NB4 (cell line): ENCODE measurements around the gene TSEN2.

Source experiments
- DNase-seq: peaks from one replicate; pipeline ENCODE4 v3.0.0; 2010; ENCODE audit warnings: low read depth
- H3K4me3 ChIP-seq: one replicate; pipeline ENCODE4 v1.5.1; 2011; ENCODE audit warnings: mild to moderate bottlenecking, low read depth, low read length, moderate library complexity
- CTCF ChIP-seq: IDR thresholded peaks from one replicate; pipeline ENCODE4 v1.5.1; 2012; ENCODE audit warnings: low read depth, low read length
- MAX ChIP-seq: IDR thresholded peaks from 2 replicates; pipeline ENCODE4 v1.6.1; 2011; ENCODE audit warnings: low read depth, low read length
- MYC ChIP-seq: IDR thresholded peaks from 2 replicates; pipeline ENCODE4 v1.6.1; 2011; ENCODE audit warnings: low read depth, low read length
- POLR2A ChIP-seq: IDR thresholded peaks from 2 replicates; pipeline ENCODE4 v1.6.1; 2011; ENCODE audit warnings: mild to moderate bottlenecking; ENCODE audit not compliant: insufficient read length; ENCODE audit errors: extremely low read depth

Gene TSEN2

GRCh38 chr3:12484198-12484982 lies at the start of gene TSEN2:
Gene TSEN2, plus strand, starts transcription at chr3:12484480. Its CDS starts 5,321 bp downstream, at chr3:12489801.
- peak; percentile 96 for DNase-seq
- H3K4me3 ChIP-seq, result peak within 1 kb of the TSS; percentile 96
- TF ChIP-seq POLR2A (peak; percentile 93), MYC (peak; percentile 84), MAX (peak; percentile 86; the same call in 1 of the 2 replicates), CTCF (no peak)

GRCh38 chr3:12436514-12437220 lies 47.6 kb upstream of the TSEN2 start:
- no peak overlapping the region for H3K4me3 ChIP-seq
- no peak for DNase-seq
- no peak for TF ChIP-seq MAX
- no peak for TF ChIP-seq MYC
- TF ChIP-seq POLR2A, result no peak
- TF ChIP-seq CTCF, result no peak

- no peak for TF ChIP-seq POLR2A
- no peak for TF ChIP-seq MYC
- TF ChIP-seq CTCF, result no peak
- no peak for TF ChIP-seq MAX
- no peak overlapping the region for H3K4me3 ChIP-seq
- DNase-seq, result no peak
Observed at GRCh38 chr3:12437221-12437605, 47.1 kb upstream of the TSEN2 start.

GRCh38 chr3:12437861-12438260 lies 46.4 kb upstream of the TSEN2 start:
- TF ChIP-seq MAX, result no peak
- TF ChIP-seq CTCF, result no peak
- TF ChIP-seq POLR2A, result no peak
- TF ChIP-seq MYC, result no peak
- no peak overlapping the region for H3K4me3 ChIP-seq
- DNase-seq, result no peak

- DNase-seq, result no peak
- TF ChIP-seq POLR2A (no peak), MAX (no peak), MYC (no peak), CTCF (no peak)
- no peak overlapping the region for H3K4me3 ChIP-seq
Observed at GRCh38 chr3:12438318-12438717, 46.0 kb upstream of the TSEN2 start.
